Neural cell (in vitro differentiated cells): ENCODE results near the gene GABRB1. TPM values are rescaled to one million over a fixed set of nuclear protein-coding genes. Genes with fewer than 3 reads are reported as not detected.
"Not testable (repeated sequence)": the region's sequence is repeated elsewhere in the genome, so short reads cannot be mapped to it uniquely, and the experiment has no call there.

ENCODE experiments used
- H2AFZ ChIP-seq: fragments of 200-600, 300-800 bp; sonication (generic), shearing (Covaris generic); 2 replicates; pipeline ENCODE4 v1.6.0; 2014; ENCODE audit warnings: low read depth, mild to moderate bottlenecking, antibody characterized with exemption, low read length, moderate library complexity
- H3F3A ChIP-seq: fragments of 200-600 bp; shearing (Covaris generic); 2 replicates; pipeline ENCODE4 v1.6.1; 2016; ENCODE audit warnings: mild to moderate bottlenecking, moderate library complexity, mixed read lengths, antibody characterized with exemption, low read length; ENCODE audit not compliant: insufficient read depth, poor library complexity, severe bottlenecking
- H3K27ac ChIP-seq: fragments of 200-600, 300-800 bp; sonication (generic), shearing (Covaris generic); 2 replicates; pipeline ENCODE4 v1.5.1; 2014; ENCODE audit warnings: mild to moderate bottlenecking, low read length, moderate library complexity
- H3K27me3 ChIP-seq: fragments of 300-800, 200-600 bp; sonication (generic), shearing (Covaris generic); 2 replicates; pipeline ENCODE4 v1.6.0; 2014; ENCODE audit warnings: mild to moderate bottlenecking, low read depth, low read length, moderate library complexity; ENCODE audit not compliant: insufficient read depth
- H3K36me3 ChIP-seq: fragments of 300-800, 200-600 bp; sonication (generic), shearing (Covaris generic); 2 replicates; pipeline ENCODE4 v1.5.1; 2014; ENCODE audit warnings: mild to moderate bottlenecking, antibody characterized with exemption, low read length, moderate library complexity; ENCODE audit not compliant: insufficient read depth
- H3K4me2 ChIP-seq: fragments of 300-800, 200-600 bp; sonication (generic), shearing (Covaris generic); 2 replicates; pipeline ENCODE4 v1.6.0; 2014; ENCODE audit warnings: mild to moderate bottlenecking, low read length
- H3K4me3 ChIP-seq: fragments of 300-800, 200-600 bp; sonication (generic), shearing (Covaris generic); 2 replicates; pipeline ENCODE4 v1.5.1; 2014; ENCODE audit warnings: mild to moderate bottlenecking, low read length, moderate library complexity
- H3K79me2 ChIP-seq: fragments of 200-600 bp; shearing (Covaris generic); replicated peaks from 2 replicates; pipeline ENCODE4 v1.6.0; 2014; ENCODE audit warnings: mild to moderate bottlenecking, low read length, moderate library complexity; ENCODE audit not compliant: insufficient read depth
- H3K9ac ChIP-seq: fragments of 300-800, 200-600 bp; sonication (generic), shearing (Covaris generic); 2 replicates; pipeline ENCODE4 v1.6.1; 2016; ENCODE audit warnings: mild to moderate bottlenecking, low read length, mixed read lengths
- H3K9me2 ChIP-seq: fragments of 200-600 bp; shearing (Covaris generic); 2 replicates; pipeline ENCODE4 v1.6.1; 2016; ENCODE audit warnings: mild to moderate bottlenecking, low read length, mixed read lengths; ENCODE audit not compliant: insufficient read depth
- H3K9me3 ChIP-seq: fragments of 200-600, 300-800 bp; sonication (generic), shearing (Covaris generic); 2 replicates; pipeline ENCODE4 v1.6.1; 2016; ENCODE audit warnings: mild to moderate bottlenecking, mixed run types, low read length, moderate library complexity, mixed read lengths
- H4K20me1 ChIP-seq: fragments of 200-600 bp; shearing (Covaris generic); 2 replicates; pipeline ENCODE4 v1.6.1; 2016; ENCODE audit warnings: mild to moderate bottlenecking, mixed run types; ENCODE audit not compliant: insufficient read depth
- EP300 ChIP-seq: fragments of 450-650 bp; conservative IDR thresholded peaks from 2 replicates; pipeline ENCODE4 v1.6.1; 2014; ENCODE audit warnings: antibody characterized with exemption, mild to moderate bottlenecking, moderate library complexity; ENCODE audit not compliant: poor library complexity, severe bottlenecking
- EZH2 ChIP-seq: fragments of 200-600, 300-800 bp; shearing (Covaris generic), sonication (generic); IDR thresholded peaks from 2 replicates; pipeline ENCODE4 v1.6.1; 2014; ENCODE audit warnings: antibody characterized with exemption, low read length, borderline replicate concordance, mild to moderate bottlenecking; ENCODE audit not compliant: insufficient read depth, poor library complexity, severe bottlenecking
- MXI1 ChIP-seq: fragments of 450-650 bp; conservative IDR thresholded peaks from 2 replicates; pipeline ENCODE4 v1.6.1; 2014; ENCODE audit warnings: antibody characterized with exemption, mild to moderate bottlenecking; ENCODE audit not compliant: poor library complexity, severe bottlenecking
- POLR2AphosphoS5 ChIP-seq: IDR thresholded peaks from 2 replicates; pipeline ENCODE4 v1.6.1; 2012
- RAD21 ChIP-seq: fragments of 450-650 bp; conservative IDR thresholded peaks from 2 replicates; pipeline ENCODE4 v1.6.1; 2014; ENCODE audit warnings: antibody characterized with exemption, mild to moderate bottlenecking, moderate library complexity
- TAF1 ChIP-seq: IDR thresholded peaks from 2 replicates; pipeline ENCODE4 v1.6.1; 2012; ENCODE audit warnings: low read depth
- polyA plus RNA-seq: library from polyadenylated mRNA; depleted of rRNA; stranded (reverse); fragments of >200 nt; gene quantifications from 2 replicates; pipeline ENCODE4 v1.2.3, GENCODE V29; 2014
- TF ChIP-seq, protein P1 (sequence below): IDR thresholded peaks from 2 replicates; pipeline ENCODE4 v1.6.1; 2012; ENCODE audit warnings: borderline replicate concordance

GABRB1 gene
- polyA plus RNA-seq, 1 donor from 2014 or later: 1.0 TPM

DNA sequence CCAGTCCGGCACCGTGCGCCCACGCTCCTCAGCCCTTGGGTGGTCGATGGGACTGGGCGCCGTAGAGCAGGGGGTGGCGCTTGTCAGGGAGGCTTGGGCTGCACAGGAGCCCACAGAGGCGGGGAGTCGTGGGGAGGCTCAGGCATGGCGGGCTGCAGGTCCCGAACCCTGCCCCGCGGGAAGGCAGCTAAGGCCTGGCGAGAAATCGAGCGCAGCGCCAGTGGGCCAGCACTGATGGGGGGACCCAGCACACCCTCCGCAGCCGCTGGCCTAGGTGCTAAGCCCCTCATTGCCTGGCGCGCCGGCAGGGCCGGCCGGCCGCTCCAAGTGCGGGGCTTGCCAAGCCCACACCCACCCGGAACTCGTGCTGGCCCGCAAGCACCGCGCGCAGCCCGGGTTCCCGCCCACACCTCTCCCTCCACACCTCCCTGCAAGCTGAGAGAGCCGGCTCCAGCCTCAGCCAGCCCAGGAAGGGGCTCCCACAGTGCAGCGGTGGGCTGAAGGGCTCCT, 346.7 kb downstream of the GABRB1 start:
- not testable (repeated sequence) for H3K27me3 ChIP-seq, H3K9me3 ChIP-seq, H3K9ac ChIP-seq, H2AFZ ChIP-seq, H3F3A ChIP-seq, H3K4me2 ChIP-seq, H3K36me3 ChIP-seq, H3K79me2 ChIP-seq, H4K20me1 ChIP-seq, H3K27ac ChIP-seq, H3K9me2 ChIP-seq, H3K4me3 ChIP-seq

DNA sequence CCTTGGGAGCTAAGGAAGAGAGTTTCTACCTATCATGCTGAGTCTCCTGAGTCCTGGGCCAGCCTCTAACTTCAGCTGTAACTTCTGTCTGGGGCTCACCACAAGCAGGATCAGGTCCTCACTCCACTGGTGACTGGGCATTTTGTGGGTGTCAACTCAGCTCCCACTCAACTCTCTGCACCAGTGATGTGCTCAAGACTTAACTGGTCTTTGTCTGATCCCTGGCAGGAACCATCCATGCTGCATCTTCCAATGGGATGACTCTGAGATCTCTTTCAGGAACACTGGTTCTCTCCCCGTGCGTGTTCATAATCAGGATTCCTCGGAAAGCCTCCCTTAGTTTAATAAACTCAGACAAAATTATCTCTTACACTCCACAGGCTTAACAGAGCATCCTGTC, 349.8 kb downstream of the GABRB1 start:
- Histone ChIP-seq H3K27me3 (no peaks in the 10 kb centered on the region), H3K4me3 (no peak overlapping the region), H2AFZ (no peak overlapping the region), H3K36me3 (no peaks in the 10 kb centered on the region), H3K4me2 (no peak overlapping the region), H3K9ac (no peak overlapping the region), H3K9me3 (no peaks in the 10 kb centered on the region), H3K9me2 (no peaks in the 10 kb centered on the region), H3F3A (no peaks in the 10 kb centered on the region), H3K79me2 (no peaks in the 10 kb centered on the region), H3K27ac (no peak overlapping the region), H4K20me1 (no peaks in the 10 kb centered on the region)
- TF ChIP-seq MXI1: no peak
- TF ChIP-seq TAF1: no peak
- TF ChIP-seq EZH2: no peak

DNA sequence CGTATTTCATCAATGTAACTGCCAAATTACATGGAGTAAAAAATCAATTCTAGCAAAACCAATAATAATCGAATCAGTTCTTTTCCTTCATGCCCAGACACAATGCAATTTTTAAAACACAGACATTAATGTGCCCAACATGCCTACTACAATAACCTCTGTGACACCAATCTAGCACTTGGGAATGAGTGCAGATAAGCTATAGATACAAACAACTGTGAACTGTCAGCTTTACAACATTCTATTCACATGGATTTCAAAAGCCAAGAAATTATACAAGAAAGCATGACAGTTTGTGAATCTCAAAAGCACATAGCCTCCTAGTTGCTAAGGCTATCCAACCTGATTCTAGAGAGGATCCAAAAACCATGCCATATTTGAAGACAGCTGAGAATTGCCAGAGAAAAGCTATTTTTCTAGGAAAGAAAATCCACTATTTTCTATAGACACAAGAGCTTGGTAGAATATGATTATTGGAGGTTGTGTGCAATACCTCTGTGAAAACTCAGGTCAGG, 351.5 kb downstream of the GABRB1 start:
- Histone ChIP-seq H3K79me2 (no peaks in the 10 kb centered on the region), H3K9me3 (no peaks in the 10 kb centered on the region), H3F3A (no peaks in the 10 kb centered on the region), H2AFZ (no peak overlapping the region), H3K4me2 (no peak overlapping the region), H3K4me3 (no peak overlapping the region), H4K20me1 (no peaks in the 10 kb centered on the region), H3K36me3 (no peaks in the 10 kb centered on the region), H3K27ac (no peak overlapping the region), H3K9me2 (no peaks in the 10 kb centered on the region), H3K27me3 (no peaks in the 10 kb centered on the region), H3K9ac (no peak overlapping the region)
- TF ChIP-seq RAD21: no peak
- TF ChIP-seq POLR2AphosphoS5: no peak
- TF ChIP-seq, protein P1, sequence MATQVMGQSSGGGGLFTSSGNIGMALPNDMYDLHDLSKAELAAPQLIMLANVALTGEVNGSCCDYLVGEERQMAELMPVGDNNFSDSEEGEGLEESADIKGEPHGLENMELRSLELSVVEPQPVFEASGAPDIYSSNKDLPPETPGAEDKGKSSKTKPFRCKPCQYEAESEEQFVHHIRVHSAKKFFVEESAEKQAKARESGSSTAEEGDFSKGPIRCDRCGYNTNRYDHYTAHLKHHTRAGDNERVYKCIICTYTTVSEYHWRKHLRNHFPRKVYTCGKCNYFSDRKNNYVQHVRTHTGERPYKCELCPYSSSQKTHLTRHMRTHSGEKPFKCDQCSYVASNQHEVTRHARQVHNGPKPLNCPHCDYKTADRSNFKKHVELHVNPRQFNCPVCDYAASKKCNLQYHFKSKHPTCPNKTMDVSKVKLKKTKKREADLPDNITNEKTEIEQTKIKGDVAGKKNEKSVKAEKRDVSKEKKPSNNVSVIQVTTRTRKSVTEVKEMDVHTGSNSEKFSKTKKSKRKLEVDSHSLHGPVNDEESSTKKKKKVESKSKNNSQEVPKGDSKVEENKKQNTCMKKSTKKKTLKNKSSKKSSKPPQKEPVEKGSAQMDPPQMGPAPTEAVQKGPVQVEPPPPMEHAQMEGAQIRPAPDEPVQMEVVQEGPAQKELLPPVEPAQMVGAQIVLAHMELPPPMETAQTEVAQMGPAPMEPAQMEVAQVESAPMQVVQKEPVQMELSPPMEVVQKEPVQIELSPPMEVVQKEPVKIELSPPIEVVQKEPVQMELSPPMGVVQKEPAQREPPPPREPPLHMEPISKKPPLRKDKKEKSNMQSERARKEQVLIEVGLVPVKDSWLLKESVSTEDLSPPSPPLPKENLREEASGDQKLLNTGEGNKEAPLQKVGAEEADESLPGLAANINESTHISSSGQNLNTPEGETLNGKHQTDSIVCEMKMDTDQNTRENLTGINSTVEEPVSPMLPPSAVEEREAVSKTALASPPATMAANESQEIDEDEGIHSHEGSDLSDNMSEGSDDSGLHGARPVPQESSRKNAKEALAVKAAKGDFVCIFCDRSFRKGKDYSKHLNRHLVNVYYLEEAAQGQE: no peak
- no peak for TF ChIP-seq EZH2
- peak; percentile 55 for TF ChIP-seq EP300
- TF ChIP-seq TAF1: no peak
